Adrenal gland (tissue), 12 donors: ENCODE results near the gene SORL1. TPM values are rescaled to one million over a fixed set of nuclear protein-coding genes. Genes with fewer than 3 reads are reported as not detected.

Source experiments
- DNase-seq, 7 donors: peaks; one replicate each; pipeline ENCODE4 v3.0.0-alpha.2; 2019 to 2020
- H3K27ac ChIP-seq, 5 donors: fragments of 200-600 bp; sonication (generic) in 4 of 5; 1 replicate in 3 of 5; 2 replicates in 2 of 5; pipeline versions ENCODE4 v1.5.1 to v1.8.0; 2016 to 2020; ENCODE audit warnings: mild to moderate bottlenecking in 1 of 5
- H3K27me3 ChIP-seq: fragments of 200-600 bp; 2 replicates; pipeline ENCODE4 v1.8.0; 2021
- H3K36me3 ChIP-seq, 2 donors: fragments of 200-600 bp; replicated peaks in 1 of 2; 1 replicate in 1 of 2; 2 replicates in 1 of 2; pipeline versions ENCODE4 v1.5.1 to v1.8.0; 2018 to 2022
- H3K4me1 ChIP-seq, 2 donors: fragments of 200-600 bp; replicated peaks in 1 of 2; 1 replicate in 1 of 2; 2 replicates in 1 of 2; pipeline versions ENCODE4 v1.5.1 to v1.8.0; 2018 to 2021
- H3K4me3 ChIP-seq, 4 donors: fragments of 200-600 bp; sonication (generic) in 3 of 4; one replicate each; pipeline ENCODE4 v1.5.1; 2016 to 2018
- H3K9me3 ChIP-seq, 3 donors: fragments of 200-600 bp; sonication (generic) in 1 of 3; replicated peaks in 1 of 3; 1 replicate in 2 of 3; 2 replicates in 1 of 3; pipeline versions ENCODE4 v1.5.1 to v1.8.0; 2016 to 2021
- CTCF ChIP-seq, 6 experiments: fragments of 450-650 bp in 4 of 6; fragments of 200-600 bp in 2 of 6; sonication (generic) in 1 of 6; IDR thresholded peaks; 1 replicate in 5 of 6; 2 replicates in 1 of 6; pipeline versions ENCODE4 v1.5.1 to v1.8.0; 2016 to 2021; ENCODE audit warnings: antibody characterized with exemption in 6 of 6, mild to moderate bottlenecking in 2 of 6, moderate library complexity in 1 of 6
- POLR2A ChIP-seq, 2 donors: fragments of 450-650 bp; IDR thresholded peaks; one replicate each; pipeline ENCODE4 v1.6.1; 2017; ENCODE audit warnings: antibody characterized with exemption in 2 of 2, mild to moderate bottlenecking in 2 of 2, moderate library complexity in 1 of 2
- WGBS, 4 donors: extraction: QIAGEN DNeasy Blood & Tissue Kit in 2 of 4; methylation state at CpG; one replicate each; pipeline versions ENCODE4 v1.1.5 to v1.1.7; 2013 to 2017; 5-methylcytosine and 5-hydroxymethylcytosine counted together
- intact Hi-C, 2 donors: fragments of 100-400 bp; cut with DNase I; formaldehyde crosslinking; loops; one replicate each; pipeline versions ENCODE4 v1.14.1 to v1.15.0; 2022 to 2023
- polyA plus RNA-seq, 3 donors: library from polyadenylated mRNA; stranded (reverse); fragments of 200-250 nt in 2 of 3; fragments of 350-450 nt in 1 of 3; fragmentation: Illumina TruSeq in 1 of 3; extraction: RNeasy Lipid Tissue Mini Kit (QIAGEN cat#74804) in 1 of 3; gene quantifications; one replicate each; pipeline ENCODE4 v1.2.3, GENCODE V29; 2013 to 2014
- total RNA-seq, 9 donors: library from RNA; depleted of rRNA in 4 of 9; stranded (reverse); fragments of >200 nt in 4 of 9; fragments of 120-200 nt in 1 of 9; fragmentation: NEBNext Ultra II Directional in 1 of 9; extraction: Animal tissue kit (Norgen Biotek cat#: 25700) in 1 of 9; gene quantifications; one replicate each; pipeline versions ENCODE4 v1.1.0 to v1.2.4, GENCODE V29; 2013 to 2023
- donor health status: healthy with polysubstance abuse.
- donor health status: Bipolar disorder and iron deficiency.
- donor health status: DM: yes; HTN: yes; CAD: no.
- donor health status: DM: no; HTN: no; CAD: no.
- donor health status: DM: no; HTN: no; CAD: no.
- donor health status: DM: yes; HTN: yes; CAD: no.

SORL1 gene
- total and polyA plus RNA-seq, 12 donors = 1.0 to 28.6 (median 8.9) TPM

- no peaks in the 10 kb centered on the region for H3K9me3 ChIP-seq
- no peak for TF ChIP-seq POLR2A (IDR thresholded peaks at IDR 0.05)
- TF ChIP-seq CTCF (IDR thresholded peaks at IDR 0.05) = no peak
- H3K4me3 ChIP-seq = no peak overlapping the region
- H3K27ac ChIP-seq = no peak overlapping the region
- intact Hi-C loops = no loop called here
- 75 to 83% (median 80%) methylated on average over 12 of the region's 12 CpGs for WGBS, 4 donors
- no peaks in the 10 kb centered on the region for H3K27me3 ChIP-seq
- H3K36me3 ChIP-seq = no peaks in the 10 kb centered on the region
- no peak for DNase-seq
- no peaks in the 10 kb centered on the region for H3K4me1 ChIP-seq
Observed at GRCh38 chr11:121614636-121615240, 162.6 kb downstream of the SORL1 start.

- Histone ChIP-seq H3K36me3 (peaks cover 0 to 4% of the 10 kb centered on the region in 2 donors), H3K9me3 (no peaks in the 10 kb centered on the region), H3K4me3 (no peak overlapping the region), H3K4me1 (no peaks in the 10 kb centered on the region), H3K27ac (no peak overlapping the region), H3K27me3 (no peaks in the 10 kb centered on the region)
- 81 to 88% (median 84%) methylated on average over 3 of the region's 3 CpGs for WGBS, 4 donors
- DNase-seq = no peak
- TF ChIP-seq CTCF (IDR thresholded peaks at IDR 0.05) = no peak
- TF ChIP-seq POLR2A (IDR thresholded peaks at IDR 0.05) = no peak
- intact Hi-C loops = no loop called here
Observed at GRCh38 chr11:121615501-121615900, 163.4 kb downstream of the SORL1 start.

GRCh38 chr11:121618516-121618915 is 166.4 kb downstream of the SORL1 start:
- intact Hi-C loops = no loop called here
- DNase-seq = no peak
- peaks cover 0 to 12% of the 10 kb centered on the region in 2 donors for H3K36me3 ChIP-seq

More at GRCh38 chr11:121618516-121618915, 166.4 kb downstream of the SORL1 start:
- H3K27me3 ChIP-seq = no peaks in the 10 kb centered on the region
- TF ChIP-seq CTCF (IDR thresholded peaks at IDR 0.05) (no peak), POLR2A (IDR thresholded peaks at IDR 0.05) (no peak)
- no peaks in the 10 kb centered on the region for H3K9me3 ChIP-seq
- no peak overlapping the region for H3K27ac ChIP-seq
- WGBS, 4 donors = 82 to 86% (median 84%) methylated on average over 8 of the region's 8 CpGs
- H3K4me1 ChIP-seq = no peaks in the 10 kb centered on the region
- no peak overlapping the region for H3K4me3 ChIP-seq
